Raji (cell line): Measurements from ENCODE around the gene PAK2.

Experiments used
- POLR2A ChIP-seq: IDR thresholded peaks from 2 replicates; pipeline ENCODE4 v1.6.1; 2011; ENCODE audit warnings: low read depth, low read length, control low read depth; ENCODE audit not compliant: insufficient read depth

Gene PAK2

GRCh38 chr3:196803891-196804468 lies 64.3 kb downstream of the PAK2 start:
- TF ChIP-seq POLR2A = no peak

DNA sequence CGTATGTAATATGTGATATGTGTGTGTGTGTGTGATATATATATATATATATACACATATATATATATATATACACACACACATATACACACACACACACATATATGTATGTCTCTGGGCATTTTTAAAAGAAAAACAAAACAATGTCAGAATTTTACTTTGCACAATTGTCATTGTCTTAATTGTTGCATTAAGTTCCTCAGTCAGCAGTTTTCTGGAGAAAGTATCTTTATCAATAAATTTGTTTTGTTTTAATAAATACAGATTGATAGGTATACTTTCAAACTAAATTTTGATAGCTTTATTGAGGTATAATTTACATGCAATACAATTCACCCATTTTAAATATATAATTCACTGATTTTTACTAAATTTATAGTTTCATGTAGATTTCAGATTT lies 65.1 kb downstream of the PAK2 start:
- no peak for TF ChIP-seq POLR2A

- no peak for TF ChIP-seq POLR2A
Observed at GRCh38 chr3:196810963-196811581, 71.4 kb downstream of the PAK2 start.

DNA sequence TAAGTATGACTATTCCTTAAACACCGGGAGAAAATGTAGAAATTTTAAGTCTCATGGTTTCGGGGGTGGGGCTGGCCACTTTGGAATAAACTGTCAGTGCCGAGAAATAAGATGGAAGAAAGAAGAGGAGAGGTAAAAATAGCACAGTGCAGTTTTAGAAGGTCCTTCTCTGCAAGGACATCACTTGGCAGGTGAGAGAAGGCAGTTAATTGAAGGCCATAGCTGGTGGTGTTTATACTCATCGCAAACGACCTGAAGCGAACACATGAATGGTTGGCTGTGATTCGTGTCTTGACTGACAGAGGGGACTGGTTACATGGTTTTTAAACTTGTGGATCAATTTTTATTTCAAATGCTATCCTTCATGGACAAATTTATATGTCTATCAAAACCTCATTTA lies 73.2 kb downstream of the PAK2 start:
- TF ChIP-seq POLR2A = no peak

- TF ChIP-seq POLR2A = no peak
Observed at GRCh38 chr3:196813903-196814302, 74.2 kb downstream of the PAK2 start.

DNA sequence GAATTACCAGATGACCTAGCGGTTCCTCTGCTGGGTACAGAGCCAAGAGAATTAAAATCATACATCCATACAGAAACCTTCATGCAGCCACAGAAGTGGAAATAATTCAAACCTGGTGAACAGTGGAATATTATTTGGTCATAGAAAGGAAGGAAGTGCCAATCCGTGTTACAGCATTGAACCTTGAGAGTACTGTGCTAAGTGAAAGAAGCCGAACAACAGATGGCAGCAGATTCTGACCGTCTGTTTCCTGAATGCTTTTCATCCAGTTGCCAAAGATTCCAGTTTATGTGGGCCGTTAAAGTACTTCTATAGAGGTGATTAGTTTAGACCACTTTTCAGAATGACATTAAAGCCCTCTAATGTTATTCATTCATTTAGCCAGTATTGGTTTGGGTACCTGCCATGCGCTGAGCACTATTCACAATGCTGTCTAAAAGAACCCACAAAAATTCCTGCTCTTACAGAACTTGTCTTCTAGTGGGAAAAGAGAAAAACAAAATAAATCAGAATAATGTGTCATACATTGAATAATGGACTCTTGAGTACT lies 82.2 kb downstream of the PAK2 start:
- no peak for TF ChIP-seq POLR2A

DNA sequence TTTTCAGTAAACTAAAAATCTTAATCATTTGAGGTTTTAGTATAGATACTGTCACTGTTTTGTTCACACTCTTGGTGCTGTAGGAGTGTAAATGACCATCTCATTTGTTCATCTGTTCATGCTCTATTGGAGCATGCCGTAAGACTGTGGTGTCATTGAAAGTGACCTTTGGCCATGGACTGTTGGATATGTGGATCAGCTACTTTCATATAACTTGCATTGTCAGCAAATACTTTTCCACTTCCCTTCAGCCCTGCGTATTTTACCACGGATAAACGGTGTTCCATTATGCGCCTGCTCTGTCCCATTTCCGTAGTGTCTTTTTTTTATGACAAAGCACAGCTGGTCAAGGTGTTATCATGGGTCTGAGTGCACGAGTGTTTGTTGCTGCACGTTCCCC lies 95.4 kb downstream of the PAK2 start:
- TF ChIP-seq POLR2A = no peak

GRCh38 chr3:196837819-196838420 lies 98.3 kb downstream of the PAK2 start:
- TF ChIP-seq POLR2A = no peak

DNA sequence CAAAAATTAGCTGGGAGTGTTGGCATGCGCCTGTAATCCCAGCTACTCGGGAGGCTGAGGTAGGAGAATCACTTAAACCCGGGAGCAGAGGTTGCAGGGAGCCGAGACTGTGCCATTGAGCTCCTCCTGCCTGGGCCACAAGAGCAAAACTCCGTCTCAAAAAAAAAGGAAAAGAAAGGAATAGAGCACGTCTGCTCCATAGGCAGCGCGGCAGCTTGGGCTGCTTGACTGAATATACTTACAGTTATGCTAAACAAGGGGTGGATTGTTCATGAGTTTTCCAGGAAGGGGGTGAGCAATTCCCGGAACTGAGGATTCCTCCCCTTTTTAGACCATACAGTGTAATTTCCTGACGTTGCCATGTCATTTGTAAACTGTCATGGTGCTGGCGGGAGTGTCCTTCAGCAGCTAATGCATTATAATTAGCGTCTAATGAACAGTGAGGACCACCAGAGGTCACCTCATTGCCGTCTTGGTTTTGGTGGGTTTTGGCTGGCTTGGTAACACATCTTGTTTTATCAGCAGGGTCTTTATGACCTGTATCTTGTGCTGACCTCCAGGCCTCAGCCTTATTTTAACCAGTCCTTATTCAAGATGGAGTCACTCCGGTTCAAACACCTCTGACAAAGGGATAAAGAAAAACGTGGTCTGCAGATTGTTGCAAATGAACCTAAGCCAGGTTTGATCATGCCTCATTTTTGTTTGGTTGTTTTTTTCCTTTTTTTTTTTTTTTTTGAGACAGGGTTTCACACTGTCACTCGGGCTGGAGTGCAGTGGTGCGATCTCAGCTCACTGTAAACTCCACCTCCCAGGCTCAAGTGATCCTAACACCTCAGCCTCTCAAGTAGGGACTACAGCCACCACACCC lies 103.1 kb downstream of the PAK2 start:
- no peak for TF ChIP-seq POLR2A

DNA sequence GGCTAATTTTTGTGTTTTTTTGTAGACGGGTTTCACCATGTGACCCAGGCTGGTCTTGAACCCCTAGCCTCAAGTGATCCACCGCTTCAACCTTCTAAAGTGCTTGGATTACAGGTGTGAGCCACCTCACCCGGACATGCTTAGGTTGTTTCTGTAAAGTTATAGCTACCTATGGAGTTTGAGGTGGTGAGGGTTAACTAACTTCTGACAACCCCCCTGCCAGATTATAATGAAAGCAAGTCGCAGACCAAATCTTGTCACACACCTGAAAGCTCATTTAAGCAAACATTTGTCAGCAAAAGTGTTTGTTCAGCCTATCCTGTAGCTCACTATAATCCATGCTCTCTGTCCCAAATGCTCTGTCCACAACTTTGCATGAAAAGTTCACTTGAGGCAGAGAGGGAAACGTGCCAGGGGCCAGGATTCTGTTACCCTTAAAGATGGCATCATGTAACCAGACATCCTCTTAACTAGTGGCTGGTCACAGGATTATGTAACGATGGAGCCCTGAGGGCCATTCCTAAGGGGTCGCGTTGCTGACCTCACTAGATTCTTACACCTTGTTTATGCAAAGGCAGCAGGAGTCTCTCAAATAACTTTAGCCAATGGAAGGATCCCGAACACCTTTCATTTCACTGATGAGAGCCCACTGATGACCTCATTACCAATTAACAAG lies 103.9 kb downstream of the PAK2 start:
- no peak for TF ChIP-seq POLR2A

DNA sequence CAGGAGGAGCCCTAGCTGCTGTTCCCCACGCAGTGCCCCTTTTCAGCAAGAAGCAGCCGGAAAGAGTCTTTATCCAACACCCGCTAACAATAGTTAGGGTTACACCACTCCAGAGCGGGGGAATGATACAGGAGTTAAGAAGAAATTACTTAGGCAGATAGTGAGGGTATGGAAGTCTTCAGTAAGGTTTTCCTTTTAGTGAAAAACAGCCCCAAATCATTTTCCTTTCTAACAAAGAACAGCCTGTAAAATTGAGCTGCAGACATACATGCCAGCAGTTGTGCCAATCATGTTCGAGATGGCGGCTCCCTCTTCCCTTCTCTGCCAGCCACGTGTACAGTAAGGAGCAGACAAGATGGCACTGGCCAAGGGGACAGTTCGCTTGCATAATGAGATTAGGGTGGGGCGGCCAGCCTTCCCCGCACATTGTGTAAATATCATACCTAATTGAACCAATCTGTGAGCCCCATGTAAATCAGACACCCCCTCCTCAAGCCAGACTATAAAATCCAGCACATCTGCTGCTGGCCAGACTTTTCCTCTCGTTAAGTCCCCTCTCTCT lies 109.6 kb downstream of the PAK2 start:
- TF ChIP-seq POLR2A = no peak

DNA sequence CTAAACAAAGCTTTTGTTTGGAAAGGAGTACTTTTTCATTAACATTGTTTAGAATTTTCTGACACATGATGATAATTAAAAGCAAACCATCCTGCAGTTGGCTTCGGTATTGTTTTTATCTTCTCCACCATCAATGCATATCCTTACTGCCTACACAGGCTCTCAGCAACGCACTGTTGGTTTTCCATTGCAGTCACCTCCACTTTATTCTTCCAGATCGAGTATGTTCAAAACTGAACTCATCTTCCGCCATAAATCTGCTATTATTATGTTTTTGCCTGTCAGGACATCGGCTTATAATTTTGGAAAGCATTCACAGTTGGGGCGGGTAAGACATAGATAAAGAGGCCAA lies 127.5 kb downstream of the PAK2 start:
- no peak for TF ChIP-seq POLR2A

- TF ChIP-seq POLR2A = peak; percentile 97
Observed at GRCh38 chr3:196867507-196868296, 128.0 kb downstream of the PAK2 start, which contains the start of gene SENP5. TSS of gene SENP5 (plus strand) at chr3:196867920. CDS start at chr3:196885182, 17,262 bp downstream.

GRCh38 chr3:196868297-196868661 lies 128.6 kb downstream of the PAK2 start:
- no peak for TF ChIP-seq POLR2A
